ENCODE measurements around the gene ARF1.

- TF ChIP-seq CTCF (conservative IDR thresholded peaks at IDR 0.05 in 1 of 2, IDR thresholded peaks at IDR 0.05 in 1 of 2; ENCODE audit: extremely low read depth in 1 of 2, insufficient read depth in 1 of 2, low read depth in 1 of 2, low read length in 2 of 2) (no peak), EZH2 (IDR thresholded peaks at IDR 0.05; ENCODE audit: borderline replicate concordance, low read length) (no peak)
Measured at GRCh38 chr1:228144993-228145343, 62.5 kb downstream of the ARF1 start.
